Activated CD4-positive, CD25-positive, alpha-beta regulatory T cell treated with anti-CD3 and anti-CD28 coated beads, Interleukin-2, amount 50 U/mL, for 16 hours (primary cell): ENCODE results near the gene SAMD14.

Experiments used
- DNase-seq: peaks from one replicate; pipeline ENCODE4 v3.0.0-alpha.2; 2020; ENCODE audit warnings: low read depth, low spot score

Gene SAMD14

GRCh38 chr17:50165466-50165865 lies 35.5 kb upstream of the SAMD14 start:
- no peak for DNase-seq

DNA sequence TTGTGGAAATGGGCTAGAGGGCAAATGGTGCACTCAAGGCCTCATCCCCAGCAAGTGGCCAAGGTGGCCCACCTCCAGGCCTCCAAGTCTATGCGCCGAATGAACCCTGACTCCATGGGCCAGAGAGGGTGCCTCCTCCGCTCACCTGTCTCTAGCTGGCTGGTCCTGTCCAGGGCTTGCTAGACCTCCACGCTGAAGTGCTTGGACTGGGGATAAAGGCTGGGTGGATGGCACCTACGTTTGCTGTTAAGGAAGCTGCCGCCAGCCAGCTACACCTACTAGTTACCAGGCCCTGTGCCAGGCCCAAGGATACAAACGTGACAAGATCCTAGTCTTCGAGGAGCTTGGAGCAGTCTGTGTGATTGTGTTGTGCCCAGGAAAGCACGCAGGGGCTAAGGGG lies 35.1 kb upstream of the SAMD14 start:
- no peak for DNase-seq

DNA sequence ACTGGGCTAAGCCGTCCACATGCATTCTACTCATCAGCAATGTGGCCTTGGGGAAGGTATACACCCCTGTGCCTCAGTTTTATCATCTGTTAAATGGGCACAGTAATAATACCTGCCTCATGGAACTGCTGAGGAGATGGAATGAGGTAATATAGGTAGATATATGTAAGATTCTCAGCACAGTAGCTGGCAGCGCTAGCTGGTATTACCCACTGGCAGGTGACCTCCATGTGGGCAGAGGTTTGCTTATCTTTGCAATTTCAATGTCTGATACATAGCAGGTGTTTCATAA lies 34.7 kb upstream of the SAMD14 start:
- no peak for DNase-seq

DNA sequence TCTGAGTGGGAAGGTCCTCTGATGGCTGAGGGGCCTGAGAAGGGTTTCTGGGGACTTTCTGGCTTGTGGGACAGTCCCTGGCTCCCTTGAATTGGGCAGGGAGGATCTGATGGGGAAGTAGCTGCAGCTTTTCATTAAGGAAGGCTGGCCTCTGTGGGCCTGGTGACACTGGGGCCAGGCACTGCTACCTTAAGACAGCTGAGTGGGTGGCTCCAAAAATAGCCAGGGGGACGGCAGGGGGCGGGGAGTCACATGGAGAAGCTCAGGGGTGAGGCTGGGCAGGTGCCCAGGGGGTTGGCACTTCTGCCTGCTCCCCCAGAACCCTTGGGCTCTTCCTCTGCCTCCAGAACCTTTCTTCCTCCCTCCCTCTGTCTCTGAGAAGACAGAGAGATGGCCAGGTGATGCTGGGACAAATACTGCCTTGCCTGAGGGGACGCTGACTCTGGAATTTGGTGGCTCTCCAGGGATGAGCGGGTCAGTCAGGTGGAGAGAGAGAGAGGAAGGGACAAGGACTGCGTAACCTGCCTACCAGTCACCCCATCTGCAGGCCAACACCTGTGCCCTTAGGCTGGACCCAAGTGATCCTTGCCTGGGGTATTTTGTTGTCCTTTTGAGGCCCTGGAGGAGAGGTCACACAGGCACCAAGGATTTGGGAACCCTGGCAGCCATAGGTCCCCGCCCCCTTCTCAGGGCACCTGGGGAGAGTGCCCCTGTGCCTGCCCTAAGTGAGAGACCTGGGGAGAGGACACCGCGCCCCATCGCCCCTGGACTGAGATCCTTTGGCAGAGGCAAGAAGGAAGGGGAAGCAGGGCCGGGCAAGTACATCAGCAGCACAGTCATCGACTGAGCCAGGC lies 34.1 kb upstream of the SAMD14 start:
- no peak for DNase-seq

DNA sequence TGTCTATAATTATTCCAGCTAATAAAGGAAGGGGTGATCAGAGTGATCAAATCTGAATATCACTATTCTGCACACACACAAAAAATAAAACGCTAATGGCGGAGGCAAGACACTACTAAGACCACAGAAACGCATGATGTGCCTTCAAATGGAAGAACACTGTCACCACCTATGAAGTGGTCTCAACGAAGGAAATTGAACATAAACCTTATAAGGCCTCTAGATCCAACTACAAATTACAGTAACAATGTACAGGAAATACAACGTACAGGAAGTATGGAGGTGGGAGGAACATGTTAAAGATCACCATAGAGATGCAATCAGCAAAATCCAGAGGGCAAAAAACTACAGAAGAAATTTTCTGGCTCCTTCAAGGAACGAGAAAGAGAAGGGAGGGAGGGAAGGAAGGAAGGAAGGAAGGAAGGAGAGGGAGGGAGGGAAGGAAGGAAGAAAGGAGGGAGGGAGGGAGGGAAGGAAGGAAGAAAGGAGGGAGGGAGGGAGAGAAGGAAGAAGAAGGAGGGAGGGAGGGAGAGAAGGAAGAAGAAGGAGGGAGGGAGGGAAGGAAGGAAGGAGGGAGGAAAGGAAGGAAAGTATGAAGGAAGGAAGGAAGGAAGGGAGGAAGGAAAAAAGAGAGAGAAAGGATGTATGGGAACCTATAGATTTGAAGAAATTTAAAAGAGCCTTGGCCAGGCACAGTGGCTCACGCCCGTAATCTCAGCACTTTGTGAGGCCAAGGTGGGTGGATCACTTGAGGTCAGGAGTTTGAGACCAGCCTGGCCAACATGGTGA lies 32.7 kb upstream of the SAMD14 start:
- no peak for DNase-seq

DNA sequence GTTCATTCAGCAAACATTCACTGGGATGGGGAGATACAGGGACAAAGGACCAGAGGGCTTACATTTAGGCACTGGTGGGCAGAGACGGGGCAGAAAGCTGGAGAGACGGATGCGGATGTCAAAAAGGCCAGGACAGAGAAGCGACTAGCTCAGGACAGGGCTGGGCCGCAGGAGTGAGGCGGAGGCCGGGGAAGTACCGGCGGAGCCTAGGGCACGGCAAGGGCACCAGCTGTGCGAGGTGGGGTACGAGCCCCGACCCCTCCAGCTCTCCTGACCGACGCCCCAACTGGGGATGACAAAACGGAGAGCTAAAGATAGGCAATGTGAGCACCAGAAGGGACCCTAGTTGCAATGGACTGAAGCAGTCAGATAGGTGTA lies 31.9 kb upstream of the SAMD14 start:
- DNase-seq, result no peak

- peak; percentile 90 for DNase-seq
These were observed 31.3 kb upstream of the SAMD14 start for GRCh38 chr17:50161023-50161910.

DNA sequence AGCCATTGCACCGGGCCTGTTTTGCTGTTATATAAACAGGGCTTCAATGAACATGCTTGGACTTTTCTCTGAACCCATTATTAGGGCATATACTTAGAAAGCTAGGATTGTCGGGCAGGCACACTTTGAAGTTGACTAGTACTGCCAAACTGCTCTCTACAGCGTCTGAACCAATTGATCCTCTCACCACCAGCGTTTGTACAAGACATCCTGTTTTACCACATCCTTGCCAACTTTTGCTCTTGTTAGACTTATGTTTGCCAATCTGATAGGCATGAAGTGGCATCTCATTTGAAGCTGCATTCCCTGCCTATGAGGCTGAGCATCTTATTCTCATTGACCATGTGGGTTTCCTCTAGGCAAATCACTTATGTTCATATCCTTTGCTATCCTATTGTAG lies 27.9 kb upstream of the SAMD14 start:
- no peak for DNase-seq

DNA sequence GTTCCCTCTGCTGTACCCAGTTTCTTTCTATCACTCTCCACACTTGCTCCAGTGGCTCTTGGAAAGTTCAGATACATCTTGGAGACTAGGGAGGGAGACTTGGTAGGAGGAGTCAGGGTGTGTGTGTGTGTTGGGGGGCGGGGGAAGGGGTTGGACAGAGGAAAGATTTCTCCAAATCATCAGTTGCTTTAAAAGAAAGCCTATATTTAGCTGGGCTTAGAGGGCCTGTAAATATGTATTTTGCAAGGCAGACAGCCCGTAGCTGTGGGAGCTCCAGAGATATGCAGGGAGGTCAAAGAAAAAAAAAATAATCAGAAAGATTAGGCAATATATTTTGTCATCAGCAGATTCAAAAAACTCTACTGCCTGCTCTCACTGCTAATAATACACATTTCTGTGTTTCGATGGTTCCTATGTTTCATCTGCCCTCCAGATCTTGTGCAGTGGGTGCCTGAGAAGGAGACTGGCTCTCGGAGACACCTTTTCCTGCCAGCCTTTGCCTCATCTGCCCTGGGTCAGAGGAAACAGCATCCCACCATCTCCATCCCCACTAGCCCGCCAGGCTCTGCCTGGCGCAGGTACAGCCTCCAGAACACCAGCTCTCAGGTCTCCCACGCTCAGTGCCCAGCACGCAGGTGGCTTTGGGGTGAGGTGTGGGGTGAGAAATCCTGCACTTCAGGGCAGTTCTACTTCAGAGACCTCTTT lies 25.3 kb upstream of the SAMD14 start:
- DNase-seq, result no peak

DNA sequence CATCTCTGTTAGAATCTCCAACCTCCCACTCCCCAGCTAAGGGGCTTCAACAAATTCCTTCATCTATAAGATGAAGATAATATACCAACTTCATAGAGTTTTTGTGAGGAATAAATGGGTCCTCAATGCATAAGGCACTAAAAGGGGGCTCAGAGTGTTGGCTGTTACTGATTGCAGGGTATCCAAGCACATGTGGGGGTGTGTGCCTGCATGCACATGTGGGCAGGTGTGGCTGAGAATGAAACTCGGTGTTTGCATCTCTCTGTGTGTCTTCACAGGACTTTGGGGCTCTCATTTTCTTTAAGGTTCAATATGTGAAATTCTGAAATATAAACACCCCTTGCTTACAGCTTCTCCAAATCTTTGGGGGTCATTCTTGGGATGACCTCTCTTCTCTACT lies 24.6 kb upstream of the SAMD14 start:
- no peak for DNase-seq

DNA sequence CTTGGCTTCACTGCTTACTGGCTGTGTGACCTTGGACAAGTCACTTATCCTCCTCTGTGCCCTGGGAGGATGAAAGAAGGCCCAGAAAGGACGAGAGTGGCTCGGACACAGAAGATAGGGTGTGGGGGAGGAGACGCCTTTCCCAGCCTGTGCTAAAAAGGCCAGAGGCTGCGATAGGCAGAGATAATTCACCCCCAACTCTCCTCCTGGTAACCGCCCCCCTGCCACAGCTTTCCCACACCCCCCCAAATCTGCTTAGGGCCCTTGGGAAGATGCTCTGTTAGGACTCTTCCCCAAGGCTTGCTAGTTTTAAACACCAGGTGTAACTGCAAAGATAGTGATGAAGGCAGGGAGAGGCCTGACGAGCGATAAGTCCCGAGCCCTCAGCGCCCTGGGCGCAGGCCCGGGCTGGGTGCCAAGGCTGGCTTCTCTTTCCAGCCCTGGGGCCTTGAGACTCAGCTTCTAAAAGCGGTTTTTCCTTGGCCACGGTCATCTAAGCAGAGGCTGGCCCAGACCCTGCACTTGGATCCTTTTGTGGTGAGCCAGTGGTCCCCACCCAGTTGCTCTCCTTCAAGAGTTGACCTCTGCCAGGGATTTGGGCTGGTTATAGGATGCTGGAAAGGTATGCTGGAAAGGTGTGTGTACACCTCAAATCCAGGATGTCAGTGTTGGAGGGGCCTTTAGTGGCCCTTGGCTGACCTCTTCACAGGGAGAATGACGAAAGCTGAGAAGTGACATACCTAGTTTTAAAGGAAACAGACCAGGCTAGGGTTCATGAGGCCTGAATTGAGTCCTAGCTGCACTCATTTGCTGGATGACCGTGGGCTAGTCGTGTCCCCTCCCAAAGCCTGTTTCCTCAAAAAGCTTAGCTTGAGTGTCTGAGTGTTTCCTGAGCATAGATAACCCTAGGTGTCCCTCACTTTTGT lies 24.0 kb upstream of the SAMD14 start:
- DNase-seq, result no peak

- no peak for DNase-seq
These were observed 22.8 kb upstream of the SAMD14 start for GRCh38 chr17:50152736-50153135.

DNA sequence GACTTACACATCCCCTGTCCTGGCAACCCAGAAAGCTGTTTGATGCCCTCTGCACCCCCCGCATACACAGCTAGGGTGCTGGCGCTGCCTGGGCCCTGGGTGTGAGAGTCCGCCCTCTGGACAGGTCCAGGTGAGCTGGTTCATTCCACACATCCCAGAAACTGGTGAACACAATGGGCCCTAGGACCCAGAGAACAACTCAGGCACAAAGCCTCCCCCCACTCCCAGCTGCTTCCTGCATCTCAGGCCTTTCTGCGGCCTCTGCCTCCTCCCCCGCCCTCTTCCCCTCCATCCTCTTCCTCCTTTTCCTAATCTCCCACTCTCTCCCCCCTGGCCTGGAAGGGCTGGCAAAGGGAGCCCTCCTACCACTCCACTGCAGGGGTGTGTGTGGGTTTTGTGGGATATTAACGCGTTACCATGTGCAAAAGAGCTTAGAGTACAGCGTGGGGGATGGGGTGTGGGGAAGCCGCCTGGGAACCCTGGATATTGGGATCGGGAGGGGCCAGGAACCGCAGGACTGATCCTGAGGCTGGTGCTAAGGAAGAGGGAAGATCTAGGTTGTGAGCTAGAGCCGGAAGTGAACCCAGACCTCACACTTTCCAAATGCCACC lies 22.1 kb upstream of the SAMD14 start:
- DNase-seq, result no peak

- peak; percentile 73 for DNase-seq
These were observed 21.3 kb upstream of the SAMD14 start for GRCh38 chr17:50151041-50151936.

GRCh38 chr17:50150354-50151040 lies 20.5 kb upstream of the SAMD14 start, which contains the start of gene PPP1R9B:
TSS of gene PPP1R9B (minus strand) at chr17:50150677. CDS start at chr17:50150513, 164 bp downstream.
- no peak for DNase-seq

- no peak for DNase-seq
These were observed 19.7 kb upstream of the SAMD14 start for GRCh38 chr17:50149417-50150353.

DNA sequence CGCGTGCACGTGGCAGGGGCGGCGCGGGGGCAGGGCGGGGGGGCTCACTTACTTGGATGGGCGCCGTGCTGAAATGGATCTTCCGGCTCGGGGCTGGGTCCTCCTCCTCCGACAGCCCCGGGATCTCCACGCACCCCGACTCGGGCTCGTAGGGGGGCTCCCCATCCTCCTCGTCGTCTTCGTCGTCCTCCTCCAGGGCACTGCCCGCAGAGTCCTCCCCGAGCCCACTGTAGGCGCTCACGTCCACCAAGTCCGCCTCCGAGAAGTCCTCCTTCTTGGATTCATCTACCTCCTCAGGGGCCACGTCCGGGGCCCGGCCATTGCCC lies 19.1 kb upstream of the SAMD14 start:
- DNase-seq, result no peak
